HCT116 (cell line): ENCODE results near the gene MOK.

Source experiments
- EGR1 ChIP-seq: IDR thresholded peaks from 2 replicates; pipeline ENCODE4 v1.6.1; 2012; ENCODE audit warnings: low read depth
- ELF1 ChIP-seq: IDR thresholded peaks from 2 replicates; pipeline ENCODE4 v1.6.1; 2012; ENCODE audit warnings: low read depth, borderline replicate concordance
- EZH2 ChIP-seq: fragments of 200-600 bp; sonication (generic); IDR thresholded peaks from 2 replicates; pipeline ENCODE4 v1.6.1; 2017; ENCODE audit warnings: antibody characterized with exemption, mixed run types
- EZH2phosphoT487 ChIP-seq: fragments of 200-600 bp; IDR thresholded peaks from 2 replicates; pipeline ENCODE4 v1.6.1; 2018; ENCODE audit warnings: antibody characterized with exemption, borderline replicate concordance
- JUND ChIP-seq: IDR thresholded peaks from 2 replicates; pipeline ENCODE4 v1.6.1; 2012
- POLR2A ChIP-seq: IDR thresholded peaks from 2 replicates; pipeline ENCODE4 v1.7.0; 2011; ENCODE audit warnings: borderline replicate concordance; ENCODE audit not compliant: insufficient read depth, insufficient read length; ENCODE audit errors: extremely low read depth
- POLR2AphosphoS5 ChIP-seq: IDR thresholded peaks from 2 replicates; pipeline ENCODE4 v1.6.1; 2011; ENCODE audit warnings: mild to moderate bottlenecking, low read depth, low read length, moderate library complexity
- RAD21 ChIP-seq: IDR thresholded peaks from 2 replicates; pipeline ENCODE4 v1.6.1; 2012; ENCODE audit warnings: low read depth, mild to moderate bottlenecking
- YY1 ChIP-seq: IDR thresholded peaks from 2 replicates; pipeline ENCODE4 v1.6.1; 2011; ENCODE audit warnings: low read length, low read depth, moderate library complexity, mild to moderate bottlenecking; ENCODE audit not compliant: insufficient replicate concordance; ENCODE audit errors: extremely low read depth
- TF ChIP-seq, protein P1 (sequence below), 3 experiments: fragments of 200-600 bp in 1 of 3; sonication (generic) in 1 of 3; IDR thresholded peaks in 2 of 3; conservative IDR thresholded peaks in 1 of 3; 2 replicates each; pipeline ENCODE4 v1.5.1; 2012 to 2017; ENCODE audit warnings: low read depth in 2 of 3, low read length in 2 of 3, antibody characterized with exemption in 1 of 3, borderline replicate concordance in 1 of 3, control low read depth in 1 of 3, mild to moderate bottlenecking in 1 of 3, mixed read lengths in 1 of 3, mixed run types in 1 of 3, moderate library complexity in 1 of 3; ENCODE audit not compliant: insufficient read depth in 1 of 3
- TF ChIP-seq, protein P2 (sequence below): IDR thresholded peaks from 2 replicates; pipeline ENCODE4 v1.6.1; 2012; ENCODE audit warnings: low read depth
- TF ChIP-seq, protein P3 (sequence below): IDR thresholded peaks from 2 replicates; pipeline ENCODE4 v1.6.1; 2012
- TF ChIP-seq, protein P4 (sequence below): IDR thresholded peaks from 2 replicates; pipeline ENCODE4 v1.6.1; 2012

- TF ChIP-seq, protein P1, sequence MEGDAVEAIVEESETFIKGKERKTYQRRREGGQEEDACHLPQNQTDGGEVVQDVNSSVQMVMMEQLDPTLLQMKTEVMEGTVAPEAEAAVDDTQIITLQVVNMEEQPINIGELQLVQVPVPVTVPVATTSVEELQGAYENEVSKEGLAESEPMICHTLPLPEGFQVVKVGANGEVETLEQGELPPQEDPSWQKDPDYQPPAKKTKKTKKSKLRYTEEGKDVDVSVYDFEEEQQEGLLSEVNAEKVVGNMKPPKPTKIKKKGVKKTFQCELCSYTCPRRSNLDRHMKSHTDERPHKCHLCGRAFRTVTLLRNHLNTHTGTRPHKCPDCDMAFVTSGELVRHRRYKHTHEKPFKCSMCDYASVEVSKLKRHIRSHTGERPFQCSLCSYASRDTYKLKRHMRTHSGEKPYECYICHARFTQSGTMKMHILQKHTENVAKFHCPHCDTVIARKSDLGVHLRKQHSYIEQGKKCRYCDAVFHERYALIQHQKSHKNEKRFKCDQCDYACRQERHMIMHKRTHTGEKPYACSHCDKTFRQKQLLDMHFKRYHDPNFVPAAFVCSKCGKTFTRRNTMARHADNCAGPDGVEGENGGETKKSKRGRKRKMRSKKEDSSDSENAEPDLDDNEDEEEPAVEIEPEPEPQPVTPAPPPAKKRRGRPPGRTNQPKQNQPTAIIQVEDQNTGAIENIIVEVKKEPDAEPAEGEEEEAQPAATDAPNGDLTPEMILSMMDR (IDR thresholded peaks at IDR 0.05 in 2 of 3, conservative IDR thresholded peaks at IDR 0.05 in 1 of 3; ENCODE audit: borderline replicate concordance in 1 of 3, insufficient read depth in 1 of 3, low read depth in 2 of 3, low read length in 2 of 3): no peak
- no peak for TF ChIP-seq EZH2phosphoT487
- TF ChIP-seq EGR1: no peak
- no peak for TF ChIP-seq EZH2
- no peak for TF ChIP-seq RAD21
- TF ChIP-seq, protein P2, sequence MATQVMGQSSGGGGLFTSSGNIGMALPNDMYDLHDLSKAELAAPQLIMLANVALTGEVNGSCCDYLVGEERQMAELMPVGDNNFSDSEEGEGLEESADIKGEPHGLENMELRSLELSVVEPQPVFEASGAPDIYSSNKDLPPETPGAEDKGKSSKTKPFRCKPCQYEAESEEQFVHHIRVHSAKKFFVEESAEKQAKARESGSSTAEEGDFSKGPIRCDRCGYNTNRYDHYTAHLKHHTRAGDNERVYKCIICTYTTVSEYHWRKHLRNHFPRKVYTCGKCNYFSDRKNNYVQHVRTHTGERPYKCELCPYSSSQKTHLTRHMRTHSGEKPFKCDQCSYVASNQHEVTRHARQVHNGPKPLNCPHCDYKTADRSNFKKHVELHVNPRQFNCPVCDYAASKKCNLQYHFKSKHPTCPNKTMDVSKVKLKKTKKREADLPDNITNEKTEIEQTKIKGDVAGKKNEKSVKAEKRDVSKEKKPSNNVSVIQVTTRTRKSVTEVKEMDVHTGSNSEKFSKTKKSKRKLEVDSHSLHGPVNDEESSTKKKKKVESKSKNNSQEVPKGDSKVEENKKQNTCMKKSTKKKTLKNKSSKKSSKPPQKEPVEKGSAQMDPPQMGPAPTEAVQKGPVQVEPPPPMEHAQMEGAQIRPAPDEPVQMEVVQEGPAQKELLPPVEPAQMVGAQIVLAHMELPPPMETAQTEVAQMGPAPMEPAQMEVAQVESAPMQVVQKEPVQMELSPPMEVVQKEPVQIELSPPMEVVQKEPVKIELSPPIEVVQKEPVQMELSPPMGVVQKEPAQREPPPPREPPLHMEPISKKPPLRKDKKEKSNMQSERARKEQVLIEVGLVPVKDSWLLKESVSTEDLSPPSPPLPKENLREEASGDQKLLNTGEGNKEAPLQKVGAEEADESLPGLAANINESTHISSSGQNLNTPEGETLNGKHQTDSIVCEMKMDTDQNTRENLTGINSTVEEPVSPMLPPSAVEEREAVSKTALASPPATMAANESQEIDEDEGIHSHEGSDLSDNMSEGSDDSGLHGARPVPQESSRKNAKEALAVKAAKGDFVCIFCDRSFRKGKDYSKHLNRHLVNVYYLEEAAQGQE: no peak
- no peak for TF ChIP-seq POLR2A
- TF ChIP-seq, protein P3, sequence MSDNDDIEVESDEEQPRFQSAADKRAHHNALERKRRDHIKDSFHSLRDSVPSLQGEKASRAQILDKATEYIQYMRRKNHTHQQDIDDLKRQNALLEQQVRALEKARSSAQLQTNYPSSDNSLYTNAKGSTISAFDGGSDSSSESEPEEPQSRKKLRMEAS: no peak
- no peak for TF ChIP-seq JUND
- TF ChIP-seq ELF1: no peak
- TF ChIP-seq, protein P4, sequence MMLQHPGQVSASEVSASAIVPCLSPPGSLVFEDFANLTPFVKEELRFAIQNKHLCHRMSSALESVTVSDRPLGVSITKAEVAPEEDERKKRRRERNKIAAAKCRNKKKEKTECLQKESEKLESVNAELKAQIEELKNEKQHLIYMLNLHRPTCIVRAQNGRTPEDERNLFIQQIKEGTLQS: no peak
- TF ChIP-seq YY1: no peak
- TF ChIP-seq POLR2AphosphoS5: no peak
These were observed 40.2 kb downstream of the MOK start for GRCh38 chr14:102264775-102265174.
